Stimulated activated CD8-positive, alpha-beta memory T cell treated with anti-CD3 and anti-CD28 coated beads, Interleukin-4, amount 100 ng/mL, for 48 hours (primary cell): ENCODE results near the gene DENND10.
"Not testable (repeated sequence)": the region's sequence is repeated elsewhere in the genome, so short reads cannot be mapped to it uniquely, and the experiment has no call there.

Experiments used
- DNase-seq: peaks from one replicate; pipeline ENCODE4 v3.0.0-alpha.2; 2020

DENND10 gene

GRCh38 chr10:119176166-119176565 is 72.3 kb downstream of the DENND10 start:
- no peak for DNase-seq

GRCh38 chr10:119177708-119178371 is 73.9 kb downstream of the DENND10 start:
- peak; percentile 62 for DNase-seq

GRCh38 chr10:119178372-119179119 is 74.6 kb downstream of the DENND10 start, which contains the start of gene PRDX3:
Gene PRDX3 (minus strand): TSS chr10:119178812. CDS start chr10:119178790, 22 bp downstream.
- peak; percentile 97 for DNase-seq

DNA sequence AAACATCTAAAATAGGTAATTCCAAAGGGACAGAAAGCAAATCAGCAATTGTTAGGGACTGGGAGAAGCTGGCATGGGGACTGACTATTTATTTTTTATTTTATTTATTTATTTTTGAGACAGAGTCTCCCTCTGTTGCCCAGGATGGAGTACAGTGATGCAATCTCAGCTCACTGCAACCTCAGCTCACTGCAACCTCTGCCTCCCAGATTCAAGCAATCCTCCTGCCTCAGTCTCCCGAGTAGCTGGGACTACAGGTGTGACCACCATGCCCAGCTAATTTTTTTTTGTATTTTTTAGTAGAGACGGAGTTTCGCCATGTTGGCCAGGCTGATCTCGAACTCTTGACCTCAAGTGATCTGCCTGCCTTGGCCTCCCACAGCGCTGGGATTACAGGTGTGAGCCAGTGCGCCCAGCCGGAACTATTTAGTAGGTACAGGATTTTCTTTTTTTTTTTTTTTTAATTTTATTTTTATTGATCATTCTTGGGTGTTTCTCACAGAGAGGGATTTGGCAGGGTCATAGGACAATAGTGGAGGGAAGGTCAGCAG is 77.0 kb downstream of the DENND10 start:
- DNase-seq = not testable (repeated sequence)

GRCh38 chr10:119183664-119184412 is 79.9 kb downstream of the DENND10 start:
- no peak for DNase-seq
